Measurements from ENCODE around the gene KANK4. TPM values are rescaled to one million over a fixed set of nuclear protein-coding genes. Genes with fewer than 3 reads are reported as not detected.

KANK4 gene
- total RNA-seq, 3 donors from 2014 or later = not detected

DNA sequence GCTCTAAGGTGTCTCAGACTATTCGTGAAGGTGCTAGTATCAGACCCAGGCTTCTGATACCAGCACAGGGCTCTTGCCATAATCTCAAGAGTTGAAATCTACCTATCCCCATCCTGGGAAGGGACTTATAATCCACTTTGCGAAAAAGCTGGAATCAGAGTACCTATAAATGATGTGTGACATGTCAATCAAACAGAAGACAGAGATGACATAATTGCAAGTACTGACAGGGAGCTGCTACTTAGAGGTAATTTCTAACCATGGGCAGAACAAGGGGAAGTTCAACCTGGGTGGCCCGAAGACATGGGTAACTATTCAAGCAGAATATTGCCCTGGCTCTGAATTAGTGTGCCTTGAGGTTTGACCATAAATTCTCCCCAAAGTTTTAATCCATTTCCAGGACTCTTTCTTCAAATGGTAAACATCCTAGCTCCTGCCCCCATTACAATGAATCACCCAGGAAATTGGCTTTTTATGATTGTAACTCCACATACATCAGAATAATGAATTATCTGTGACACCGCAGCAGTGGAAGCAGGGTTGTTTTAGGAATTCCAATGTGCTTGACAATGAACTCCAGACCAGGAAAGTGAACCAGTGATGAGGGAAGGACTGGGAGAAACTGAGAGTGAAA is 37.2 kb downstream of the KANK4 start:
- Mint-ChIP-seq H3K4me3 (no peak overlapping the region), H3K36me3 (ENCODE audit: insufficient read depth) (no peaks in the 10 kb centered on the region), H3K27me3 (ENCODE audit: low read depth) (peaks cover 24% of the 10 kb centered on the region), H3K4me1 (ENCODE audit: low read depth) (no peaks in the 10 kb centered on the region), H3K9me3 (peaks cover 7% of the 10 kb centered on the region)
- ATAC-seq = no peak
- DNase-seq = no peak

DNA sequence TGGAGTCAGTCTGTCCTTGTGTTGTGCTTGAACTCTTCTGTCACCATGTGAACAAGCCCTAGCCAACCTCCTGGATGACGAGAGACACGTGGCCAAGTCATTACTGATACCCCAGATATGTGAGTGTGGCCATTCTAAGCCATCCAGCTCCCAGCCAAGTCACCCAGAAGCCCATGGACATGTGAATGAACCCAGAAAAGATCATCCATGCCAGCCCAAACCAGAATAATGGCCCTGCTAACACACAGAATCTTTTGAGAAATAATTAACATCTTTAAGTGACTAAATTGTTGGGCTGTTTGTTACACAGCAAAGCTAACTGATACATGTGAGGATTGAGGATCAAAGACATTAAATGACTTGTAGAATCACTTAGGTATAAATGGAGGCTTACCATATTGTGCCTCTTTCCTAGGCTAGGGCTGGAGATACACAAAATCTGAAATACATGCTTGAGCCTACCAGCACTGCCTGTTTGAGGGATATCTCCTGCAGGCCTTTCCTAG is 38.2 kb downstream of the KANK4 start:
- ATAC-seq = no peak
- DNase-seq = no peak
- Mint-ChIP-seq H3K4me3 (no peak overlapping the region), H3K9me3 (peaks cover 9% of the 10 kb centered on the region), H3K27me3 (ENCODE audit: low read depth) (peaks cover 18% of the 10 kb centered on the region), H3K4me1 (ENCODE audit: low read depth) (no peaks in the 10 kb centered on the region), H3K36me3 (ENCODE audit: insufficient read depth) (no peaks in the 10 kb centered on the region)

DNA sequence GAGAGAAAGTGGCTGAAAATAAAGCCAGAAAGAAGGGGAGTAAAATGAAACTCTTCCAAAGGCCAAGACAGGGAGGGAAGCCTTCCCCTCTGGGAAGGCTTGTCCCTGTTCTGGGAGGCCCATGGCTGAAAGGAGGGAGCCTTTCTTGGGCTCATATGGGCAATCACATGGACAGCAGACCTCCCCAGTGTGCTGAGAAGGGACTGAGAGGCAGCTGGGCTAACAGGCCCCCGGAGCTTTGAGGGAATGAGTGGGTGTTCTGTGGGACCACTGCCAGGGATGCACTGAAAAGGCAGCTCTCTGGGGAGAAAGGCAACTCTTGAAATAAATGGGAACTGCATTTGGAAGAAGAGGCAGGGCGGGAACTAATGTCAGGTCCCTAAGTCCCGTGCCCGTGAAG is 39.1 kb downstream of the KANK4 start:
- DNase-seq (no peak), ATAC-seq (no peak)
- Mint-ChIP-seq H3K4me1 (ENCODE audit: low read depth) (no peaks in the 10 kb centered on the region), H3K4me3 (no peak overlapping the region), H3K27me3 (ENCODE audit: low read depth) (peaks cover 13% of the 10 kb centered on the region), H3K36me3 (ENCODE audit: insufficient read depth) (no peaks in the 10 kb centered on the region), H3K9me3 (peaks cover 9% of the 10 kb centered on the region)

DNA sequence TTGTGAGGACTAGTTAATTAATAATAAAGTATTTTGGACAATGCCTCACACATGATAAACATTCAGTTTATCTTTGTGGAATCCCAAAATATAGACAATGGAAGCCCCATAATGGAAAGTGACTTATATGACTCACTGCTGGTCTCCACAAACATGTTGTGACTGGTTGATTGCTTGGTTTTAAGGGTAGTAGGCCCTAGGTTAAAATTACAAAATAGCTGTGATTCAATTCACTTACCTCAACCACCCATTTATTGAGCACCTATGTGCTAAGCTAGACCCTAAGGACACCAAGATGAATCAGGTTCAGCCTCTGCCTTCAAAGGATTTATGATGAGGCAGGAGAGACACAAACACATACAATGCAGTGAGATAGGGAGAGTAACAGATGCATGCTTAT is 42.4 kb downstream of the KANK4 start:
- peaks cover 5% of the 10 kb centered on the region for H3K27me3 Mint-ChIP-seq (ENCODE audit: low read depth)
- DNase-seq (no peak), ATAC-seq (no peak)
- H3K9me3 Mint-ChIP-seq = peaks cover 9% of the 10 kb centered on the region
- no peaks in the 10 kb centered on the region for H3K36me3 Mint-ChIP-seq (ENCODE audit: insufficient read depth)
- no peak overlapping the region for H3K4me3 Mint-ChIP-seq
- H3K4me1 Mint-ChIP-seq (ENCODE audit: low read depth) = peaks cover 20% of the 10 kb centered on the region

DNA sequence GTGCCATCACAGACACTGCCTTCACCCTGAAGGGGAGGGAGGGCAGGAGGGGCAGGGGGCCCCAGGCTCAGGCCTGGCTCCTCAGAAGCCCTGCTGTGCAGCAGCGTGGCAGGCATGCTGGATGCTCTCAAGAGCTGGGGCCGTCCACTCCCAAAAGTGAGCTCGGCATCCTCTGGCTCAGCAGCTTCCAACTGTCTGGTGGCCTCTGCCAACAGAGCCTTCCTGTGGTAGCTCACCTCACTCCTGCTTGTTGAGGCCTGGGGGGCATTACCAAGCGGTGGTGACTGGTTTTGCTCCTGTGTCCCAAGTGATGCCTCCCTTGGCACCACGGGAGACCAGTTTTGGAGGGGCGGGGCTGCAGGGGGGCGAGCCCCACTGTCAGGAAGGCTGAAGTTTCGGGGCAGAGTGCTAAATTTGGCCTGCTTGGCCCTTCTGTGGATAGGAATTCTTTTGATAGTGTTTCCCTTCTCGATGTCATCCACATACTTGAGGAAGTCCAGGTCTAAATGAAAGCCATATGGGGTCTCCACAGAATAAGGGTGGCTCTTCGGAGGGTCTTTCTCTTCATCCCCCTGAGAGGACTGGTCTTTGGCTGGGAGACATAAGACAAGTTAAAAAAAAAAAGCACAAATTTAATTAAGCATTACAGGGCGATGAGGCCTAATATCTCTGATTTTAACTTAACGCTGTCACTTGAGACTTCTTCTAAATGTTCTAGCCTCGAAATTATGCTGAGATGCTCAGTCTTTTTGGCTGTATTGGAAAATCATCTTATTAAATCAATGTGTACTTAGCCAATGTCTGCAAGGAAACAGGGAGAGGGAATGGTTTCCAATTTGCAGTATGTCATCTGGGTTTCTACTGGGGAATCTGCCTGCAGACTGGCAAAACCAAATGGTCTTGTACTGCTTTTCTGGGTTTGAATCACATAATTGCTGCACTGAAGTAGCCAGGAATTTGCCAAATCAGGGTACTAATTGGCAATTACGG is 44.4 kb downstream of the KANK4 start:
- H3K27me3 Mint-ChIP-seq (ENCODE audit: low read depth) = peaks cover 4% of the 10 kb centered on the region
- no peaks in the 10 kb centered on the region for H3K36me3 Mint-ChIP-seq (ENCODE audit: insufficient read depth)
- no peak for ATAC-seq
- peaks cover 28% of the 10 kb centered on the region for H3K4me1 Mint-ChIP-seq (ENCODE audit: low read depth)
- H3K4me3 Mint-ChIP-seq = no peak overlapping the region
- no peak for DNase-seq
- peaks cover 9% of the 10 kb centered on the region for H3K9me3 Mint-ChIP-seq

GRCh38 chr1:62273953-62274352 is 45.3 kb downstream of the KANK4 start:
- no peak for ATAC-seq
- no peak for DNase-seq
- peaks cover 9% of the 10 kb centered on the region for H3K9me3 Mint-ChIP-seq
- H3K4me3 Mint-ChIP-seq = no peak overlapping the region
- H3K27me3 Mint-ChIP-seq (ENCODE audit: low read depth) = no peaks in the 10 kb centered on the region
- peaks cover 28% of the 10 kb centered on the region for H3K4me1 Mint-ChIP-seq (ENCODE audit: low read depth)
- H3K36me3 Mint-ChIP-seq (ENCODE audit: insufficient read depth) = no peaks in the 10 kb centered on the region

DNA sequence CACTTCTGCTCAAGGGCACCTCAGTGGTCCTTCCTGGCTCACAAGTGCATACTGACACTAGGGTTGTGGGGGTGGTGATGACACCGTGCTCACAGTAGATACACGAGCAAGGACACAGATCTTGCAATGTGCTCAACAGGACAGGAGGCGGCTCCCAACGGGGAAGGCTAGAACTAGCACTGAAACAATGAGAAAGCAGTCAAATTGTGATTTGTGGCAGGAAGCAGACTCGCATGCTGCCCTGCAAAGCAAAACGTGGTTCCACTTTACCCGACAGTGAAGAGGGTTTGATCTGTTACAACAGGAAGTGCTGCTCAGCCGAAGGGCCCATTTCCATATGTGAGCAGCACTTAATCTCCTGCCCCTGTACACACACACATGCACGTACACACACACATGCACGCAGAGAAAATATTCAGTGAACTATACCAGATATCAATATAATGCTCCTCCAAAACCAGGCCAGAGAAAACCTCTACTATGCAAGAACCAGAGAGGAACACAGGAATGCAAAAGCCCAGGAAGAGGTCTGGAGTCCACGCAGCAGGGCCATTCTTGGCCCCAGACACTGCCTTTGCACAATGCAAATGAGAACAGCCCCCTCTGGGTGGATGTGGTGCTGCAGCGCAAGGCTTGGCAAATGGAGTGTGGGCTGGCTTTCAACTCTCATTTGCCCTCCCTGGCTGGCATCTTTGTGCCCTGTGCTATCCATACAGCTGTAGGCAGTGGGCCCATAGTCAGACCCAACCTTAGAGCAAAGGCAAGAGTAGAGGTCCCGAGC is 47.1 kb downstream of the KANK4 start:
- H3K27me3 Mint-ChIP-seq (ENCODE audit: low read depth) = no peaks in the 10 kb centered on the region
- DNase-seq (no peak), ATAC-seq (peak; percentile 71)
- no peaks in the 10 kb centered on the region for H3K36me3 Mint-ChIP-seq (ENCODE audit: insufficient read depth)
- peaks cover 28% of the 10 kb centered on the region for H3K4me1 Mint-ChIP-seq (ENCODE audit: low read depth)
- peak overlapping the region; percentile 2 for H3K4me3 Mint-ChIP-seq
- H3K9me3 Mint-ChIP-seq = peaks cover 3% of the 10 kb centered on the region

GRCh38 chr1:62271134-62271533 is 48.1 kb downstream of the KANK4 start:
- DNase-seq = no peak

DNA sequence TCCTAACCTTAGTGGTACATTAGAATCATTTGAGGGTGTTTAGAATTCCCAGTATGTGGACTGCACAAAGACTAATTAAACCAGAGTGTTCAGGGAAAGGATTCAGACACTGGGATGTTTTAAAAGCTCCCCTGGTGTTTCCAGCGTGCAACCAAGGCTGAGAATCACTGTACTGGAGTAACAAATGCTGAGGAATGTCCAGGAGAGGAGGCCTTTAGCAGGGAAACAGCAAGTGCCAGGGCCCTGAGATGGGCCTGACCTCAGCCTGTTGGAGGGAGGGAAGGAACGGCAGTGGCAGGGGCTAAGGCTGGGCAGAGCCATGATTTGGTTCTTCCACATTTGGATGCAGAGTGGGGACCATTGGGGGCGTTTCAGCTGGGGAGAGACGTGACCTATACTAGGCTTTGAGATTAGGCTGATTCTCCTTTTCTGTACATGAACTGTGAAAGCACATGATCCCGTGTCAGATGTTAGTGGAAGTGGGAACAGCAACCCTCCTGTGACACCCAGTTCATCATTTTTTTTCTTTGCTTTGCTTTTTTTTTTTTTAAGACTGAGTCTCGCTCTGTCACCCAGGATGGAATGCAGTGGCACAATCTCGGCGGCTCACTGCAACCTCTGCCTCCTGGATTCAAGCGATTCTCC is 49.3 kb downstream of the KANK4 start:
- Mint-ChIP-seq H3K36me3 (ENCODE audit: insufficient read depth) (no peaks in the 10 kb centered on the region), H3K27me3 (ENCODE audit: low read depth) (no peaks in the 10 kb centered on the region), H3K4me1 (ENCODE audit: low read depth) (peaks cover 28% of the 10 kb centered on the region), H3K4me3 (no peak overlapping the region), H3K9me3 (no peaks in the 10 kb centered on the region)
- DNase-seq (no peak), ATAC-seq (no peak)

More at GRCh38 chr1:62271134-62271533, 48.1 kb downstream of the KANK4 start:
- Mint-ChIP-seq H3K4me1 (ENCODE audit: low read depth) (peaks cover 28% of the 10 kb centered on the region), H3K36me3 (ENCODE audit: insufficient read depth) (no peaks in the 10 kb centered on the region), H3K4me3 (no peak overlapping the region), H3K9me3 (no peaks in the 10 kb centered on the region), H3K27me3 (ENCODE audit: low read depth) (no peaks in the 10 kb centered on the region)
- ATAC-seq = no peak

DNA sequence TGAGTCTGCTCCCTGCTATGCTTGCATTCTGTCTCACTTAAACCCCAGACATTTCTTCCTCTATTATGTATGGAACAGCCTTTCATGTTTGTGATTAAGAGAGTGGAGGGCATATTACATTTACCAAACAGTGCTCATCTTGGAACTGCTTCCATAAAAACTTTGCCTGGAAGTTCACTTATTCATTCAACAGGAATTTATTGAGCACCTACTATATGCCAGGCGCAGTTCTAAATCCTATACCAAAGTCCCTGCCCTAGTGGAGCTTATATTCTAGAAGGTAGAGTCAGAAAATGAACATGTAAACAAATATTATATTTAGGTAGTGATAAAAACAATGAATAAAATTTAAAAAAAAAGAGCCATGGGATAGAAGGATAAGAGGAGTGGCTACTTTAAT is 49.8 kb downstream of the KANK4 start:
- Mint-ChIP-seq H3K9me3 (no peaks in the 10 kb centered on the region), H3K36me3 (ENCODE audit: insufficient read depth) (no peaks in the 10 kb centered on the region), H3K4me3 (no peak overlapping the region), H3K4me1 (ENCODE audit: low read depth) (peaks cover 28% of the 10 kb centered on the region), H3K27me3 (ENCODE audit: low read depth) (no peaks in the 10 kb centered on the region)
- ATAC-seq = no peak
- no peak for DNase-seq

DNA sequence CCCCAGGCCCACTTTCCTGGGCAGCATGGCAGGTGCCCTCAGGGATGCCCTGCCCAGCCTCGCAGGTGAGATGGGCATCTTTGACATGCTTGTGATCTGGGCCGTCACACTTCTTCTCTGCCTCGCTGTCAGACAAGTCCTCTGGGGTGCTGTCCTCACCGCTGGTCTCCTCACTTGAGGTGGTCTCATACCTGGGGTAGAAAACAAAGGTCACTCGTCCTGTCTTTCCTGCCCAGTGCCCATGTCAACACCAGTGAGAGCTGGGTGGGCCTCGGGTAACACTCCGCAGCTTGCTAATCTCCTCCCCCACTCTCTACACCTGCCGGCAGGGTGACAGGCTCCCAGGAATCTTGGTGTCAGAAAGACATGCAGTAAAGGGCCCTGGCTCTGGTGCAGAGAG is 50.9 kb downstream of the KANK4 start:
- H3K36me3 Mint-ChIP-seq (ENCODE audit: insufficient read depth) = no peaks in the 10 kb centered on the region
- no peak for ATAC-seq
- no peak for DNase-seq
- H3K4me3 Mint-ChIP-seq = no peak overlapping the region
- H3K4me1 Mint-ChIP-seq (ENCODE audit: low read depth) = peaks cover 22% of the 10 kb centered on the region
- no peaks in the 10 kb centered on the region for H3K27me3 Mint-ChIP-seq (ENCODE audit: low read depth)
- H3K9me3 Mint-ChIP-seq = no peaks in the 10 kb centered on the region

DNA sequence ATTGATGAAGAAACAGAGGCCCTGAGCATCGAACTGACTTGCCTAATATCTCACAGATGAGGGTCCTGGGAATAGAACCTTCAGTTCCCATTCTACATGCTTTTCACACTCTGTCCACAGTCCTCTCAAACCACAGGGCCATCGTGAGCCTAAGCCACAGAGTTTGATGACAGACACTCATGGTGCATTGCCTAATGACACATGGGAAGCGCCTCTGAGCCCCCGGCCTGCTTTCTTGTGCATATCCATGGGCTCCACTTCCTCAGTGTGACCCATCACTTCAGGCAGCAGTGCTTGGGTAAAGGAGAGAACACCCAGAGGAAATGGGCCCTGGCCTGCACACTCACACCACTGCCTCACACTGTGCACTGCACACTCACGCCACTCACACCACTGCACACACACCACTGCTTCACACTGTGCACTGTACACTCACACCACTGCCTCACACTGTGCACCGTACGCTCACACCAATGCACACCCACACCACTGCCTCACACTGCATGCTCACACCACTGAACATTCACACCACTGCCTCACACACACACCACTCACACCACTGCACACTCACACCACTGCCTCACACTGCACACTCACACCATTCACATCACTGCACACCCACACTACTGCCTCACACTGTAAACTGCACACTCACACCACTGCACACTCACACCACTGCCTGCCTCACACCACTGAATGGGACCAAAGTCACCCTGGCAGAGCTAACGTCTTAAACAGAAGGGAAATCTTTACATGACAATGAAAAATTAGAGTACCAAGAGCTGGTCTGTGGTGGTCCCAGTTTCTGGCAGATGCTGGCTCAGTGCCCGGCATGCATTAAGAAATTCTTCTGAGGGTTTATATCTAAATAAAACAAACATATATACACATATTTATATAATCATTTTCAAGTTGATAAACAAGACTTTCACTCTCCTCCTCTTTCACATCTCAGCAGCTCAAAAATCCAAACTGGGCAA is 53.0 kb downstream of the KANK4 start:
- no peaks in the 10 kb centered on the region for H3K9me3 Mint-ChIP-seq
- H3K36me3 Mint-ChIP-seq (ENCODE audit: insufficient read depth) = no peaks in the 10 kb centered on the region
- H3K27me3 Mint-ChIP-seq (ENCODE audit: low read depth) = peaks cover 8% of the 10 kb centered on the region
- H3K4me1 Mint-ChIP-seq (ENCODE audit: low read depth) = peaks cover 3% of the 10 kb centered on the region
- H3K4me3 Mint-ChIP-seq = no peak overlapping the region
- ATAC-seq (no peak), DNase-seq (no peak)

GRCh38 chr1:62263814-62264353 is 55.4 kb downstream of the KANK4 start:
- H3K4me1 Mint-ChIP-seq (ENCODE audit: low read depth) = no peaks in the 10 kb centered on the region
- no peak for DNase-seq
- H3K4me3 Mint-ChIP-seq = no peak overlapping the region
- no peaks in the 10 kb centered on the region for H3K36me3 Mint-ChIP-seq (ENCODE audit: insufficient read depth)
- peaks cover 12% of the 10 kb centered on the region for H3K27me3 Mint-ChIP-seq (ENCODE audit: low read depth)
- H3K9me3 Mint-ChIP-seq = no peaks in the 10 kb centered on the region
- no peak for ATAC-seq
